ENCODE results near the gene PHIP.
A peak's percentile ranks its signal among the peaks of the same experiment; 100 is the strongest.
"Not testable (repeated sequence)": the region's sequence is repeated elsewhere in the genome, so short reads cannot be mapped to it uniquely, and the experiment has no call there.

PHIP gene

GRCh38 chr6:78921168-78921567 lies 156.9 kb downstream of the PHIP start:
- not testable (repeated sequence) for DNase-seq (ENCODE audit: low read depth)

DNA sequence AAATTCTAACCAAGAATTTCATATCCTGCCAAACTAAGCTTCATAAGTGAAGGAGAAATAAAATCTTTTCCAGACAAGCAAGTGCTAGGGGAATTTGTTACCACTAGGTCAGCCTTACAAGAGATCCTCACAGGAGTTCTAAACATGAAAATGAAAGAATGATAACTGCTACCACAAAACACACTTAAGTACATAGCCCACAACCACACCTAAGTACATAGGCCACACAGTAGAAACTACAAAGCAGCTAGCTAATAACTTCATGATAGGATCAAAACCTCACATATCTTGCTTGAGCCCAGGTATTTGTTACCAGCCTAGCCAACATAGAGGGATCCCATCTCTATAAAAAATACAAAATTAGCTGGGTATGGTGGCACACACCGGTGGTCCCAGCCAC lies 160.3 kb downstream of the PHIP start:
- DNase-seq (ENCODE audit: low read depth), result no peak

GRCh38 chr6:78916411-78916810 lies 161.6 kb downstream of the PHIP start:
- no peak for DNase-seq (ENCODE audit: low read depth)

DNA sequence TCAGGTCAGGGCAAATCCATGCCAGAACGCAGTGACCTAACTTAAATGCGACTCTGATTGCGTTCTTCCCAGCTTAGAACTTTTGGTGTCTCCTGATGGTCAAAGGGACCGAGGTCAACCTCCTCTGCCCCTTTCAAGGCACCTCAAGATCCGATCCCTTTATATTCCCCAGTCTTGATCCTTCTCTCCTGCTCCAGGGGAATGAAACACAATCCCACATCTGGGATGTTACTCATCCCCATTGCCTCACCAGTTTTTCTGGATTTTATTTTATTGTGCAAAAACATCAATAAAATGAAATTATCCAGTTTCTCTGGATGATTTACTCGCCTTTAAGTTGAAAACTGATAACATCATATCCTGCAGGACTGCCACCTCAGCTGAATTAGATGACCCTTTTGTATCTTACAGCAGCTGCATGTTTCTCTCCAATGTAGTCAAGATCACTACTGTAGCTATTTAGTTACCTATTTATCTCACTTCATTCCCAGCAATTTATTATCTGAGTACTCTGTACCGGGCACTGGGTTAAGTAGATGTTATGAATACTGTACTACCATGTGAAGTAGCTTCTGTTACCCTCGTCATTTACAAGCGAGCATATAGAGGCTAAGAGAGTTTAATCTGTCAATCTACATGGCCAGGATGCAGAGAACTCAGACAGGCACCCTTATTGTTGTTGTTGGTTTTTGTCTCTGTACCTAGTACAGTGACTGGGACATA lies 166.7 kb downstream of the PHIP start:
- DNase-seq (ENCODE audit: low read depth), result no peak

- DNase-seq (ENCODE audit: low read depth), result peak; percentile 22
These were observed 167.4 kb downstream of the PHIP start for GRCh38 chr6:78910591-78911171.

DNA sequence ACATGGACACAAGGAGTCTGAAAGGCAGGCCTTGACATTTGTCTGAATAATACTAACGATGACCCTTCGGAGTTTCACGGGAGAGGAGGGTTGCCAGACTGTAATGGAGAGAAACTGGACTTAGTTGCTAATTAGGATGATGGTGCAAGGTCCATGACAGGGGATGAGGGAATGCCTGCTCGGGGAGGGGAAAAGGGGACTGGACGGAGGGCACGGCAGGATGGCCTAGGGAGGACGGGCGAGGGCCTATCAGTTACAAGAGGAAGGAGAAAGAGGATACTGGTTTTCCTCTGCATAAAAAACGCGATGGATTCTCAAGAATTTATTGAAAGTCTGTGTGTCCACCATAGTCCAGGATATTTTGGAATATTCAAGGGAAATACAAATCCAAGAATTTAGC lies 168.0 kb downstream of the PHIP start:
- DNase-seq (ENCODE audit: low read depth), result no peak

GRCh38 chr6:78909391-78909790 lies 168.7 kb downstream of the PHIP start:
- no peak for DNase-seq (ENCODE audit: low read depth)

DNA sequence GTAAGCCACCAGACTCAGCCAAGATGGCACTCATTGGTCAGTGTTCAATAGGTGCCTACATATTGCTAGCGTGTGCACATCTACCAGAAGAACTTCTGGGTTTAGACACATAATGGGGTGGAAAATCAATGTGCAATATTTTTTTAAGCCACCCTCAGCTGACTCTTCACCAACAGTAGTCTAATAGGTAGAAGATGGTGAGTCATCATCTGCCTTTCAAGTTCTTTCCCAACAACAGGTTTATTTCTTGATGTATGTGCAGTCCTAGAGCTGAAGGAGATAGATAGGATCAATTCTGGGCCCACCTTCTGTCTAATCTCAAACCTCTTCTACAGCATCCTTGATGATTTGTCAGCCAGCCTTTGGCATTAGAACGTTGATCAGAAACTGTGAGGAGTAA lies 169.4 kb downstream of the PHIP start:
- DNase-seq (ENCODE audit: low read depth), result no peak

- no peak for DNase-seq (ENCODE audit: low read depth)
These were observed 181.8 kb downstream of the PHIP start for GRCh38 chr6:78896227-78896626.

DNA sequence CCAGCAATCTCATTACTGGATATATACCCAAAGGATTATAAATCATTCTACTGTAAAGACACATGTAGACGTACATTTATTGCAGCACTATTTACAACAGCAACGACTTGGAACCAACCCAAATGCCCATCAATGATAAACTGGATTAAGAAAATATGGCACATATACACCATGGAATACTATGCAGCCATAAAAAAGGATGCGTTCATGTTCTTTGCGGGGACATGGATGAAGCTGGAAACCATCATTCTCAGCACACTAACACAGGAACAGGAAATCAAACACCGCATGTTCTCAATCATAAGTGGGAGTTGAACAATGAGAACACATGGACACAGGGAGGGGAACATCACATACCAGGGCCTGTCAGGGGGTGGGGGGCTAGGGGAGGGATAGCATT lies 188.2 kb downstream of the PHIP start:
- DNase-seq (ENCODE audit: low read depth), result not testable (repeated sequence)
